K562 (cell line): ENCODE data around the gene ALK.

Experiments
- ELF4 ChIP-seq: fragments of 450-650 bp; formaldehyde crosslinking; IDR thresholded peaks from 2 replicates; pipeline ENCODE4 v1.4.0; 2022; ENCODE audit warnings: missing genetic modification characterization
- EZH2 ChIP-seq: IDR thresholded peaks from 2 replicates; pipeline ENCODE4 v1.6.1; 2012; ENCODE audit warnings: low read depth, mild to moderate bottlenecking, inconsistent platforms, low read length, borderline replicate concordance
- GATA2 ChIP-seq: sonication (generic); formaldehyde crosslinking; IDR thresholded peaks from 2 replicates; pipeline ENCODE4 v1.4.0; 2020; ENCODE audit warnings: mild to moderate bottlenecking, missing genetic modification reagents
- POLR2AphosphoS5 ChIP-seq: IDR thresholded peaks from 2 replicates; pipeline ENCODE4 v1.6.1; 2011; ENCODE audit warnings: mild to moderate bottlenecking, low read depth, low read length, moderate library complexity; ENCODE audit not compliant: control insufficient read depth, insufficient read depth
- SETDB1 ChIP-seq: IDR thresholded peaks from one replicate; pipeline ENCODE4 v1.6.1; 2012; ENCODE audit warnings: low read length, control low read depth, inconsistent platforms
- TAL1 ChIP-seq: fragments of 450-650 bp; IDR thresholded peaks from 2 replicates; pipeline ENCODE4 v1.6.1; 2016; ENCODE audit warnings: mild to moderate bottlenecking
- ZNF121 ChIP-seq: sonication (generic); formaldehyde crosslinking; conservative IDR thresholded peaks from 2 replicates; pipeline ENCODE4 v1.8.0; 2022; ENCODE audit warnings: missing genetic modification reagents
- TF ChIP-seq, protein P1 (sequence below), 2 experiments: fragments of 450-650 bp; formaldehyde crosslinking in 1 of 2; IDR thresholded peaks; 2 replicates each; pipeline versions ENCODE4 v1.4.0 to v1.6.1; 2014 to 2020; ENCODE audit warnings: mild to moderate bottlenecking in 2 of 2, borderline replicate concordance in 1 of 2, low read depth in 1 of 2
- TF ChIP-seq, protein P2 (sequence below): fragments of 450-650 bp; conservative IDR thresholded peaks from 2 replicates; pipeline ENCODE4 v1.6.1; 2016; ENCODE audit warnings: missing genetic modification characterization, low read depth, mild to moderate bottlenecking, control low read depth, missing compliant biosample characterization
- TF ChIP-seq, protein P3 (sequence below), 2 experiments: IDR thresholded peaks in 1 of 2; conservative IDR thresholded peaks in 1 of 2; 2 replicates each; pipeline ENCODE4 v1.6.1; 2016; ENCODE audit warnings: low read depth in 2 of 2, mild to moderate bottlenecking in 1 of 2, missing compliant biosample characterization in 1 of 2, missing genetic modification characterization in 1 of 2, moderate library complexity in 1 of 2
- TF ChIP-seq, protein P4 (sequence below): fragments of 450-650 bp; formaldehyde crosslinking; IDR thresholded peaks from 2 replicates; pipeline ENCODE4 v1.4.0; 2022; ENCODE audit warnings: missing genetic modification characterization
- TF ChIP-seq, protein P5 (sequence below): sonication (generic); formaldehyde crosslinking; IDR thresholded peaks from 2 replicates; pipeline ENCODE4 v1.8.1; 2022; ENCODE audit warnings: missing genetic modification reagents
- TF ChIP-seq, protein P6 (sequence below): sonication (generic); formaldehyde crosslinking; IDR thresholded peaks from 2 replicates; pipeline ENCODE4 v1.8.0; 2022; ENCODE audit warnings: missing genetic modification reagents, mild to moderate bottlenecking, borderline replicate concordance
- TF ChIP-seq, protein P7 (sequence below), 3 experiments: IDR thresholded peaks in 2 of 3; conservative IDR thresholded peaks in 1 of 3; 2 replicates each; pipeline ENCODE4 v1.5.1; 2011 to 2012; ENCODE audit warnings: low read length in 3 of 3, mild to moderate bottlenecking in 3 of 3, control low read depth in 2 of 3, improper control_type of control experiment in 1 of 3, inconsistent platforms in 1 of 3, low read depth in 1 of 3, mixed read lengths in 1 of 3, moderate library complexity in 1 of 3; ENCODE audit not compliant: insufficient read depth in 2 of 3

DNA sequence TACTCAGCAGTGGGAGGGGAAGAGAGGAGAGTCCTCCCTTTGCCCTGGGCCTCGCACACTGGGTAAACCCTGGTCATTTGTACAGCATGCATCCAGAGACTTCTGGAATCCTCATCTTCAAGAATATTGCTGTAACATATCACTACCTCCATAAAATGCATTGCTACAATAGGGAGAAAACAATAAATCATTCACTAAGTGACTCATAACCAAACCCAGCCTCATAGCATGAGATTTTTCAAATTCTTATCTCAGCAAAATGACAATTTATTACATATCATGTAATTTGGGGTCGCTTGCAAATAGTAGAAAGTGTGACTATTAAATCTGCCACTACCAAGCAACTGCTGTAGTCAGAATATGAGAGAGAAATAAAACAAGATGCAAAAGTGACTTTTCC lies 189.4 kb downstream of the ALK start:
- TF ChIP-seq, protein P1, sequence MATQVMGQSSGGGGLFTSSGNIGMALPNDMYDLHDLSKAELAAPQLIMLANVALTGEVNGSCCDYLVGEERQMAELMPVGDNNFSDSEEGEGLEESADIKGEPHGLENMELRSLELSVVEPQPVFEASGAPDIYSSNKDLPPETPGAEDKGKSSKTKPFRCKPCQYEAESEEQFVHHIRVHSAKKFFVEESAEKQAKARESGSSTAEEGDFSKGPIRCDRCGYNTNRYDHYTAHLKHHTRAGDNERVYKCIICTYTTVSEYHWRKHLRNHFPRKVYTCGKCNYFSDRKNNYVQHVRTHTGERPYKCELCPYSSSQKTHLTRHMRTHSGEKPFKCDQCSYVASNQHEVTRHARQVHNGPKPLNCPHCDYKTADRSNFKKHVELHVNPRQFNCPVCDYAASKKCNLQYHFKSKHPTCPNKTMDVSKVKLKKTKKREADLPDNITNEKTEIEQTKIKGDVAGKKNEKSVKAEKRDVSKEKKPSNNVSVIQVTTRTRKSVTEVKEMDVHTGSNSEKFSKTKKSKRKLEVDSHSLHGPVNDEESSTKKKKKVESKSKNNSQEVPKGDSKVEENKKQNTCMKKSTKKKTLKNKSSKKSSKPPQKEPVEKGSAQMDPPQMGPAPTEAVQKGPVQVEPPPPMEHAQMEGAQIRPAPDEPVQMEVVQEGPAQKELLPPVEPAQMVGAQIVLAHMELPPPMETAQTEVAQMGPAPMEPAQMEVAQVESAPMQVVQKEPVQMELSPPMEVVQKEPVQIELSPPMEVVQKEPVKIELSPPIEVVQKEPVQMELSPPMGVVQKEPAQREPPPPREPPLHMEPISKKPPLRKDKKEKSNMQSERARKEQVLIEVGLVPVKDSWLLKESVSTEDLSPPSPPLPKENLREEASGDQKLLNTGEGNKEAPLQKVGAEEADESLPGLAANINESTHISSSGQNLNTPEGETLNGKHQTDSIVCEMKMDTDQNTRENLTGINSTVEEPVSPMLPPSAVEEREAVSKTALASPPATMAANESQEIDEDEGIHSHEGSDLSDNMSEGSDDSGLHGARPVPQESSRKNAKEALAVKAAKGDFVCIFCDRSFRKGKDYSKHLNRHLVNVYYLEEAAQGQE (IDR thresholded peaks at IDR 0.05; ENCODE audit: borderline replicate concordance) = no peak
- TF ChIP-seq, protein P1 (CRISPR knock-in tag; IDR thresholded peaks at IDR 0.05; ENCODE audit: low read depth) = no peak
- TF ChIP-seq, protein P2, sequence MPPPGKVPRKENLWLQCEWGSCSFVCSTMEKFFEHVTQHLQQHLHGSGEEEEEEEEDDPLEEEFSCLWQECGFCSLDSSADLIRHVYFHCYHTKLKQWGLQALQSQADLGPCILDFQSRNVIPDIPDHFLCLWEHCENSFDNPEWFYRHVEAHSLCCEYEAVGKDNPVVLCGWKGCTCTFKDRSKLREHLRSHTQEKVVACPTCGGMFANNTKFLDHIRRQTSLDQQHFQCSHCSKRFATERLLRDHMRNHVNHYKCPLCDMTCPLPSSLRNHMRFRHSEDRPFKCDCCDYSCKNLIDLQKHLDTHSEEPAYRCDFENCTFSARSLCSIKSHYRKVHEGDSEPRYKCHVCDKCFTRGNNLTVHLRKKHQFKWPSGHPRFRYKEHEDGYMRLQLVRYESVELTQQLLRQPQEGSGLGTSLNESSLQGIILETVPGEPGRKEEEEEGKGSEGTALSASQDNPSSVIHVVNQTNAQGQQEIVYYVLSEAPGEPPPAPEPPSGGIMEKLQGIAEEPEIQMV = no peak
- TF ChIP-seq TAL1 (no peak), ELF4 (CRISPR knock-in tag) (no peak), EZH2 (no peak), GATA2 (no peak), POLR2AphosphoS5 (no peak), SETDB1 (no peak), ZNF121 (CRISPR knock-in tag) (no peak)
- TF ChIP-seq, protein P3, sequence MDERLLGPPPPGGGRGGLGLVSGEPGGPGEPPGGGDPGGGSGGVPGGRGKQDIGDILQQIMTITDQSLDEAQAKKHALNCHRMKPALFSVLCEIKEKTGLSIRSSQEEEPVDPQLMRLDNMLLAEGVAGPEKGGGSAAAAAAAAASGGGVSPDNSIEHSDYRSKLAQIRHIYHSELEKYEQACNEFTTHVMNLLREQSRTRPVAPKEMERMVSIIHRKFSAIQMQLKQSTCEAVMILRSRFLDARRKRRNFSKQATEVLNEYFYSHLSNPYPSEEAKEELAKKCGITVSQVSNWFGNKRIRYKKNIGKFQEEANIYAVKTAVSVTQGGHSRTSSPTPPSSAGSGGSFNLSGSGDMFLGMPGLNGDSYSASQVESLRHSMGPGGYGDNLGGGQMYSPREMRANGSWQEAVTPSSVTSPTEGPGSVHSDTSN (CRISPR knock-in tag; IDR thresholded peaks at IDR 0.05; ENCODE audit: low read depth) = no peak
- TF ChIP-seq, protein P3 (tag; conservative IDR thresholded peaks at IDR 0.05; ENCODE audit: low read depth) = no peak
- TF ChIP-seq, protein P4, sequence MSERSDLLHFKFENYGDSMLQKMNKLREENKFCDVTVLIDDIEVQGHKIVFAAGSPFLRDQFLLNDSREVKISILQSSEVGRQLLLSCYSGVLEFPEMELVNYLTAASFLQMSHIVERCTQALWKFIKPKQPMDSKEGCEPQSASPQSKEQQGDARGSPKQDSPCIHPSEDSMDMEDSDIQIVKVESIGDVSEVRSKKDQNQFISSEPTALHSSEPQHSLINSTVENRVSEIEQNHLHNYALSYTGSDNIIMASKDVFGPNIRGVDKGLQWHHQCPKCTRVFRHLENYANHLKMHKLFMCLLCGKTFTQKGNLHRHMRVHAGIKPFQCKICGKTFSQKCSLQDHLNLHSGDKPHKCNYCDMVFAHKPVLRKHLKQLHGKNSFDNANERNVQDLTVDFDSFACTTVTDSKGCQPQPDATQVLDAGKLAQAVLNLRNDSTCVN = no peak
- TF ChIP-seq, protein P5, sequence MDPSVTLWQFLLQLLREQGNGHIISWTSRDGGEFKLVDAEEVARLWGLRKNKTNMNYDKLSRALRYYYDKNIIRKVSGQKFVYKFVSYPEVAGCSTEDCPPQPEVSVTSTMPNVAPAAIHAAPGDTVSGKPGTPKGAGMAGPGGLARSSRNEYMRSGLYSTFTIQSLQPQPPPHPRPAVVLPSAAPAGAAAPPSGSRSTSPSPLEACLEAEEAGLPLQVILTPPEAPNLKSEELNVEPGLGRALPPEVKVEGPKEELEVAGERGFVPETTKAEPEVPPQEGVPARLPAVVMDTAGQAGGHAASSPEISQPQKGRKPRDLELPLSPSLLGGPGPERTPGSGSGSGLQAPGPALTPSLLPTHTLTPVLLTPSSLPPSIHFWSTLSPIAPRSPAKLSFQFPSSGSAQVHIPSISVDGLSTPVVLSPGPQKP = no peak
- TF ChIP-seq, protein P6, sequence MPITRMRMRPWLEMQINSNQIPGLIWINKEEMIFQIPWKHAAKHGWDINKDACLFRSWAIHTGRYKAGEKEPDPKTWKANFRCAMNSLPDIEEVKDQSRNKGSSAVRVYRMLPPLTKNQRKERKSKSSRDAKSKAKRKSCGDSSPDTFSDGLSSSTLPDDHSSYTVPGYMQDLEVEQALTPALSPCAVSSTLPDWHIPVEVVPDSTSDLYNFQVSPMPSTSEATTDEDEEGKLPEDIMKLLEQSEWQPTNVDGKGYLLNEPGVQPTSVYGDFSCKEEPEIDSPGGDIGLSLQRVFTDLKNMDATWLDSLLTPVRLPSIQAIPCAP (CRISPR knock-in tag) = no peak
- TF ChIP-seq, protein P7, sequence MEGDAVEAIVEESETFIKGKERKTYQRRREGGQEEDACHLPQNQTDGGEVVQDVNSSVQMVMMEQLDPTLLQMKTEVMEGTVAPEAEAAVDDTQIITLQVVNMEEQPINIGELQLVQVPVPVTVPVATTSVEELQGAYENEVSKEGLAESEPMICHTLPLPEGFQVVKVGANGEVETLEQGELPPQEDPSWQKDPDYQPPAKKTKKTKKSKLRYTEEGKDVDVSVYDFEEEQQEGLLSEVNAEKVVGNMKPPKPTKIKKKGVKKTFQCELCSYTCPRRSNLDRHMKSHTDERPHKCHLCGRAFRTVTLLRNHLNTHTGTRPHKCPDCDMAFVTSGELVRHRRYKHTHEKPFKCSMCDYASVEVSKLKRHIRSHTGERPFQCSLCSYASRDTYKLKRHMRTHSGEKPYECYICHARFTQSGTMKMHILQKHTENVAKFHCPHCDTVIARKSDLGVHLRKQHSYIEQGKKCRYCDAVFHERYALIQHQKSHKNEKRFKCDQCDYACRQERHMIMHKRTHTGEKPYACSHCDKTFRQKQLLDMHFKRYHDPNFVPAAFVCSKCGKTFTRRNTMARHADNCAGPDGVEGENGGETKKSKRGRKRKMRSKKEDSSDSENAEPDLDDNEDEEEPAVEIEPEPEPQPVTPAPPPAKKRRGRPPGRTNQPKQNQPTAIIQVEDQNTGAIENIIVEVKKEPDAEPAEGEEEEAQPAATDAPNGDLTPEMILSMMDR (IDR thresholded peaks at IDR 0.05 in 2 of 3, conservative IDR thresholded peaks at IDR 0.05 in 1 of 3; ENCODE audit: insufficient read depth in 2 of 3, low read depth in 1 of 3, low read length in 3 of 3) = no peak
